ENCODE measurements around the gene ADCY2.

GRCh38 chr5:7805379-7805778 is 409.4 kb downstream of the ADCY2 start:
- TF ChIP-seq TAF1 (IDR thresholded peaks at IDR 0.05; ENCODE audit: borderline replicate concordance, low read depth, low read length) (no peak), POLR2AphosphoS5 (IDR thresholded peaks at IDR 0.05; ENCODE audit: low read depth, low read length) (no peak), POLR2A (IDR thresholded peaks at IDR 0.05; ENCODE audit: low read depth, low read length) (no peak)

All from GM12892 (cell line).